Measurements from ENCODE around the gene CDC25B.

GRCh38 chr20:3788685-3789155 is 7.4 kb upstream of the CDC25B start:
- TF ChIP-seq EZH2 (IDR thresholded peaks at IDR 0.05; ENCODE audit: insufficient read depth, poor library complexity, severe bottlenecking), result no peak
- no peak for TF ChIP-seq EZH2phosphoT487 (IDR thresholded peaks at IDR 0.05; ENCODE audit: insufficient read depth, low read depth)
